NCI-H2029 (cell line): ENCODE data around the gene MDC1.

Experiments used
- DNase-seq: peaks from one replicate; lab custom pipeline; 2025; lab: John Stamatoyannopoulos, UW

MDC1 gene

GRCh38 chr6:30748851-30749540 is 31.9 kb upstream of the MDC1 start:
- no peak for DNase-seq

GRCh38 chr6:30747902-30748769 is 31.1 kb upstream of the MDC1 start:
- no peak for DNase-seq

- DNase-seq, result no peak
Measured at GRCh38 chr6:30747300-30747687, 30.2 kb upstream of the MDC1 start.

- peak; percentile 58 for DNase-seq
Measured at GRCh38 chr6:30744054-30744805, 27.1 kb upstream of the MDC1 start, which contains the start of gene IER3. IER3 (minus strand) TSS chr6:30744547; CDS start chr6:30744518, 29 bp downstream.

- no peak for DNase-seq
Measured at GRCh38 chr6:30743099-30744053, 26.3 kb upstream of the MDC1 start.

DNA sequence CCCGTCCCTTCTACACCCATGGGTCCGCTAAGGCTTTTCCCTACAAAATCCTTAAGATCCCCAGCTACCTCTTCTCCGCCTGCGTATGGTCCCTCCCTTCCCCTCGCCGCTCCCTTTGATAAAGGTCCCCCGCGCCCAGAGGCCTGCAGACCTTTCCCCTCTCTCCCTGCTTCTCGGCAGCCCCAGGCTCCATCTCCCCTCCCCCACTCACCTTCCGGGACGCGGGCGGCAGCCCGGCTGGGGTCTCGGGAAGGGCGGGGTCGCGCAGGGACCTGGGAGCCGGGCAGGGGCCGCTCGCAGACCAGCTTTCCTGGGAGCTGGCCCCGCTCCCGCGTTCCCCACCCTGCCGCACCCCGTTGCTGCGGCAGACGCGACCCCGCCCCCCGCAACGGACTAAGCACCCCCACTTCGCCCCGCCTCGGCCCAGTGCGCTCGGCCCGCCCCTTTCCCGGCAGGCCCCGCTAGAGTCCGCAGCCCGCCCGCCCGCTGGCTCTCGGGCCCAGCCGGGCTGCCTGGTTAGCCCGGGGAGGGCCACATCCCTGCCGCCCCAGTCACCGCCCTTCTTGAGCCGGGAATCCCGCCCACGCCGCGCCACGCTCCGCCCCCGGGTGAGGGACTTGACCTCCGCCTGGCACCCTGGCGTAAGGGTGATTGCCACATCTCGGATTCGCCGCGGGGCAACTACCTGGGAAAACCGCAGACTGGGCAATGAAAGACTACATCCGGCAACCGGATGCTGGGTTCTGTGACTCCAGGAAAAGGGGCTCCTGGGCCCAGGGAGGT is 25.4 kb upstream of the MDC1 start, which contains the start of gene FLOT1:
FLOT1 (minus strand) TSS at position 372 of the 783 bp plus-strand sequence. CDS start 498 bp downstream, outside the sequence.
- DNase-seq, result peak; percentile 90

GRCh38 chr6:30741789-30742315 is 24.8 kb upstream of the MDC1 start:
- no peak for DNase-seq

GRCh38 chr6:30741063-30741779 is 24.1 kb upstream of the MDC1 start:
- DNase-seq, result no peak

DNA sequence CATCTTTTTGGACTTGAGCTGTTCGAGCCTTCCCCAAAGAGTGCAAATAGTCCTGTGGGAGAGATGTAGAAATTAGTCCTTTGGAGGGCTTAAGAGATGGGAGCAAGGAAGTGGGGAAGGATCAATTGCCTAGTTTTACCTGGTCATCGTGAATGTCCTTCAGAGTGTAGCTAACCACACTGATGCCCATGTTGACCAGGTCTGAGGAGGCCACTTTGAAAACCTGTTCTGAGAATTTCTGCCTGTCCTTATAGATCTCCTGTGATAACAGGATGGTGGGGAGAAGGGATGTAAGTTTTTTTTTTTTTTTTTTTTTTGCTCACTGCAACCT is 23.4 kb upstream of the MDC1 start:
- DNase-seq, result no peak

DNA sequence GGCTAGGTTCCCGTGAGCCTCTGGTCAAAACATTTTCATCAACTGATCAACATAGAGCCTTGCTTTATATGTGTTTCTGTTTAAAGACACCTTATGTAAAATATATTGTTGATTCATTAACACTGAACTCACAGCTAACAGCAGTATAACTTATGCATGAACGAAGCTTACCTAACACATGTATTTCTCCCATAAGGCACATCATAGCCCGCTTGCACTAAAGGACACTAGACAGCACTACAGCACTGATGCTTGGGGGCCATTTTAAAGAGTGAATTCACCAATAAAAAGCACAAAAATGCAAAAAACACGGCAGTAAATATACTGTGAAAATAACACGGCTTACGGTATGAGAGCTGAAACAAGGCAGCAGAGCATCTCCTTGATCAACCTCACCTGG is 21.5 kb upstream of the MDC1 start:
- DNase-seq, result no peak

DNA sequence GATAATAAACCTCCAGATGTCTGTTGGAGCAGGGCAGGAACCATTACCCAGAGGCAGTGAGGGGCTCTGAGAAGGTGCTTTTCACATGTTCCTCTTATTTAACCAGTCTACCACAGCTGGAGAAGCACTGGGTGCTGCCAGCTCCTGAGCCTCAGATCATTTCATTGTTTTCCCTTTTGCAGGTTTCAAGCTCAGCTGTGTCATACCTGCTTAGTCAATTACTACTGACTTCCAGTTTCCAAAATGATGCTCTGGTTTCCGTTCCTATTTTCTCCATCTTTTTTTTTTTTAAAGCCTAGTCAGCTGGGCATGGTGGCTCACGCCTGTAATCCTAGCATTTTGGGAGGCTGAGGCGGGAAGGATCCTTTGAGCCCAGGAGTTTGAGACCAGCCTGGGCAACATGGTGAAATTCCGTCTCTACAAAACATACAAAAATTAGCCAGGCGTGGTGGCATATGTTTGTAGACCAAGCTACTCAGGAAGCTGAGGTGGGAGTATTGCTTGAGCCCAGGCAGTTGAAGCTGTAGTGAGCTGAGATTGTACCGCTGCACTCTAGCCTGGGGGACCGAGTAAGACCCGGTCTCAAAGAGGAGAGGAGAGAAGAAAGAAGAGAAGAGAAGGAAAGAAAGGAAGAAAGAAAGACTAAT is 18.7 kb upstream of the MDC1 start:
- no peak for DNase-seq

DNA sequence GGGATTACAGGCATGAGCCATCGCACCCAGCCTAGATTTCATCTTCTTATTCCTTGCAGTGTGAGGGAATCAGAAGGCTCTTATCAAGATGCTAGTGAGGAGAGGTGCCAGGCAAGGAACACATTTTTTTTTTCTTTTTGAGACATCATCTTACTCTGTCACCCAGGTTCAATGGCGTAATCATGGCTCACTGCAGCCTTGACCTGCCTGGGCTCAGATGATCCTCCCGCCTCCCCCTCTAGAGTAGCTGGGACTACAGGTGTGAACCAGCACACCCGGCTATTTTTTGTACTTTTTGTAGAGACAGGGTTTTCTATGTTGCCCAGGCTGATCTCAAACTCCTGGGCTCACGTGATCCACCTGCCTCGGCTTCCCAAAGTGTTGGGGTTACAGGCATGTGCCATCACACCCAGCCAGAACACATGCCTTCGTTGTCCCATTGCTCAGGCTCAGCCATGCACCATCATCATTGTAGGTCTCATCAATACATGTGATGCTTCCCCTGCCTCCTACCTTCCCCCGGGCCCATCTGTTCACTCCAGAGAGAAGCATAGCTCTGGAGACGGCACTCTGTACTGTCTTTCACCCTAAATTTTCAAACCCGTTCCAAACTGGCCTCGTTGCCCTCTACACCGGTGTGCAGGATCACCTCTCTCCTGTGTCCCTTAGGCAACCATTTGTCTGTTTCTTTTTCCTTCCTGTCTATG is 15.3 kb upstream of the MDC1 start:
- no peak for DNase-seq

DNA sequence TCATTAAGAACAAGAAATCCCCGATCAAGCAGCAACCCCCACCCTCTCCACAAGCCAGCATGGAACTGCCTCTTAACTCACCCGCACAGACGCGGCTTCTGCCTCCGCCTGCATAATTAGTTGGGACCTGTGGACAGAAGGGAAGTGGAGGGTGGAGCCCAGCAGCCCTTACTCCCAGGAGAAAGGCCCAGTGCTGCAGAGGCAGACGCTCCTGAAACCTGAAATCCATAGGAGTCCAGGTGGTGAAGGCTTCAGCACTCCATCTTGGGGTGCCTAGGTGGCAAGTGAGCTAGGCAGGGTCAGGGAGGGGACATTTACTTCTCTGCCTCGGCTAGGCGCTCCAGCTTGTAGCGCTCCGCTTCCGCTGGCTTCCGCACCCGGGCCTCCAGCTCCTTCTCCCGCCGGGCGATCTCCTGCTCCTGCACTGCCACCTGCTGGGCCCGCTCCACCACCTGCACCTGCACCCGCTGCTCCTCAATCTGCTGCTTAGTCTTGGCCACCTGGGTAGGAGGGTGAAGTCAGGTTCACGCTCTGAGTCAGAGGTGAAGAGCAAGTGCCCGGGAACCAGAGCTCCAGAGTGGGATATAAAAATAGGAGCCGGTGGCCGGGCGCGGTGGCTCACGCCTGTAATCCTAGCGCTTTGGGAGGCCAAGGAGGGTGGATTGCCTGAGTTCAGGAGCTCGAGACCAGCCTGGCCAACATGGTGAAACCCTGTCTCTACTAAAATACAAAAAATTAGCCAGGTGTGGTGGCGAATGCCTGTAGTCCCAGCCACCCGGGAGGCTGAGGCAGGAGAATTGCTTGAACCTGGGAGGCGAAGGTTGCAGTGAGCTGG is 13.7 kb upstream of the MDC1 start:
- DNase-seq, result peak; percentile 60

DNA sequence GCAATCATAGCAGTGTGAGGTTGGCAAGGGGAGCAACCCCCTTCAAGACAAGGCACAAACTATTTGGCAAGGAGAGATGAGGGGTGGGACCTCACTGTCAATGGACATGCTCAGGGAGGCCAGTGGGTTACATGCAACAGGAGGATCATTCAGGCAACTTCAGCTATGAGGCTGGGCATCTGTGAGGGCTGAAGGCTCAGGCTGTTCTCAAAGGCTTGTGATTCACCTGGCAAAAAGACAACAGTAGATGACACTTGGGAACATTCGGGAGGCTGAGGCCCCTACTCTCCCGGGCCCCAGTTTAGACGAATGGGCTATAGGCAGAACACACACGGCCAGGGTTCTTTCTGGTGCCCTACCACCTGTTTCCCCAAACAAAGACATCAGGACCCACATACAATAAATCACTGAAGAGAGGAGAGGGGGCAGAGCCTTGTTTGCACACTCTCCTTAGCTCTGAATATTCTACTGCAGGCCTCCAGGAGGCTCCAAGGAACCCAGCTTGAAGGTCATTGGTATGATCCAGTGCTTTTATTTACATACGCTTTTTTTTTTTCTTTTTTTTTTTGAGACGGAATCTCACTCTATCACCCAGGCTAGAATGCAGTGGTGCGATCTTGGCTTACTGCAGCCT is 11.0 kb upstream of the MDC1 start:
- DNase-seq, result no peak

DNA sequence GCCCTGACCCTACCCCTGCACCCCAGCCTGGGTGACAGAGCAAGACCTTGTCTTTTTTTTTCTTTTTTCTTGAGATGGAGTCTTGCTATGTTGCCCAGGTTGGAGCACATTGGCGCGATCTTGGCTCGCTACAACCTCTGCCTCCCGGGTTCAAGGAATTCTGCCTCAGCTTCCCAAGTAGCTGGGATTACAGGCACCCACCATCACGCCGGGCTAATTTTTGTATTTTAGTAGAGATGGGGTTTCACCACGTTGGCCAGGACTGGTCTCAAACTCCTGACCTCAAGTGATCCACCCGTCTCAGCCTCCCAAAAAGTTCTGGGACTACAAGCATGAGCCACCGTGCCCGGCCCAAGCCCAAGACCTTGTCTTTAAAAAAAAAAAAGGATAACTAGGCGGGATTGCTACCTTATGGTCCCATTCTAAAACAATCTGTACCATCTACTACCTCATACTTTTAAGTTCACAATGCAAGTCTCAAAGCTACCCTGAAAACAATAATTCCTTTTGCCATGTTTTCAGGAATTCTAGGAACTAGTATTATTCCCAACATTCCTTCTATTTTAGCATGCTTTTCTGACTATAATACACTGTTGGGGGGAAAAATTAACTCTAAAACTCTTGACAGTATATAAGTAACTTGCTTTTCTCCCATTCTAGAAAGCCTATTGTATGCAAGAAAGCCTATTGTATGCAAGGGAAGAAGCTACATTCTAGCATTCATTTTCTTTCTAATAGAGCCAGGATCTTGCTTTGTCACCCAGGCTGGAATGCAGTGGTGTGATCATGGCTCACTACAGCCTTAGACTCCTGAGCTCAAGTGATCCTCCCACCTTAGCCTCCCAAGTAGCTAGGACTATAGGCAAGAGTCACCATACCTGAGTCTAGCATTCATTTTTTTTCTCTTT is 9.7 kb upstream of the MDC1 start:
- DNase-seq, result no peak
